Natural killer cell treated with Interleukin-12 subunit alpha and Interleukin-12 subunit beta and Interleukin-15 and Interleukin-18, amount 100 ng/mL, for 72 hours (primary cell): Measurements from ENCODE around the gene L1CAM. TPM values are rescaled to one million over a fixed set of nuclear protein-coding genes. Genes with fewer than 3 reads are reported as not detected.
A peak's percentile ranks its signal among the peaks of the same experiment; 100 is the strongest.

Source experiments
- ATAC-seq, 2 donors: fragments of 150-1000 bp; cut with Tn5 transposase in 1 of 2; sonication (Bioruptor Pico), chemical (Tn5 transposase) in 1 of 2; 2 replicates each; pipeline ENCODE4 v1.10.0; 2021
- DNase-seq: peaks from one replicate; pipeline ENCODE4 v3.0.0; 2022; ENCODE audit warnings: low spot score
- H3K27ac Mint-ChIP-seq, 2 donors: 1 replicate in 1 of 2; 2 replicates in 1 of 2; pipeline ENCODE4 v1.8.0; 2022; ENCODE audit warnings: mixed read lengths in 2 of 2, mild to moderate bottlenecking in 1 of 2, moderate library complexity in 1 of 2
- H3K27me3 Mint-ChIP-seq, 2 donors: 1 replicate in 1 of 2; 2 replicates in 1 of 2; pipeline ENCODE4 v1.8.0; 2022; ENCODE audit warnings: mixed read lengths in 2 of 2
- H3K36me3 Mint-ChIP-seq: one replicate; pipeline ENCODE4 v1.8.0; 2022; ENCODE audit warnings: mixed read lengths
- H3K4me1 Mint-ChIP-seq, 2 donors: 1 replicate in 1 of 2; 2 replicates in 1 of 2; pipeline ENCODE4 v1.8.0; 2022; ENCODE audit warnings: low read depth in 2 of 2, mixed read lengths in 2 of 2, mild to moderate bottlenecking in 1 of 2
- H3K4me3 Mint-ChIP-seq: one replicate; pipeline ENCODE4 v1.8.0; 2022; ENCODE audit warnings: mixed read lengths
- H3K9me3 Mint-ChIP-seq: 2 replicates; pipeline ENCODE4 v1.8.0; 2022; ENCODE audit warnings: mixed read lengths
- total RNA-seq, 2 donors: library from RNA; stranded (reverse); gene quantifications; one replicate each; pipeline ENCODE4 v1.2.3, GENCODE V29; 2022

L1CAM gene
- total RNA-seq, 2 donors from 2014 or later, result 0.74 to 1.2 TPM

DNA sequence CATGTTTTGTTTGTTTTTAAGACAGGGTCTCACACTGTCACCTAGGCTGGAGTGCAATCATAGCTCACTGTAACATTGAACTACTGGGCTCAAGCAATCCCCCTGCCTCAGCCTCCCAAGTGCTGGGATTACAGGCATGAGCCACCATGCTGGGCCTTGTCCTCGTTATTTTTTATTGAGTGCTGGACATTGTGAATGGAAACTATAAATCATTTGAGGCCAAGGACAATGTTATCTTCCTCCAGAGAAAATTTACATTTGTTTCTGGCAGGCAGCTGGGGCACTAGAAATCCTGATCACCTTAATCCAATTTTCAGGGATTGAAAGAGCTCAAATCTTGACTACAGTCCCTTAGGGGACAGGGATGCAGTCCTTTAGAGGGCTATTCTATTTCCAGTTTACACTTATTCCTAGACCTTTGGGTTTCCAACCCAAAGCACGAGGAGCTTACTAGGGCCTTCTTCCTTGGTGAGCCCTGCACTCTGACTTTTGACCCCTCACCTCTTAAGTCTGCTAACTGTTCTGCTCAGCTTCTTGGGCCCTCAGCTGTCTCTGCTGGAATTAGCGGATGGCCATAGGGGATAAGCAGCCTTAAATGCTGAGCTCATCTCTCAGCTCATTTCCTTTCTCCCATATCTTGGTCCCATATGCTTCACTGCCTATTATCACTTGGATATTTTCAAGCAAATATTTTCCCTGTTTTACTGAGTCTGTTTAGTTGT is 32.6 kb downstream of the L1CAM start:
- Mint-ChIP-seq H3K27me3 (peaks cover 0 to 15% of the 10 kb centered on the region in 2 donors), H3K4me3 (no peak overlapping the region), H3K4me1 (peaks cover 10 to 14% of the 10 kb centered on the region in 2 donors), H3K9me3 (no peaks in the 10 kb centered on the region), H3K27ac (no peak overlapping the region), H3K36me3 (no peaks in the 10 kb centered on the region)
- ATAC-seq (no peak), DNase-seq (no peak)

DNA sequence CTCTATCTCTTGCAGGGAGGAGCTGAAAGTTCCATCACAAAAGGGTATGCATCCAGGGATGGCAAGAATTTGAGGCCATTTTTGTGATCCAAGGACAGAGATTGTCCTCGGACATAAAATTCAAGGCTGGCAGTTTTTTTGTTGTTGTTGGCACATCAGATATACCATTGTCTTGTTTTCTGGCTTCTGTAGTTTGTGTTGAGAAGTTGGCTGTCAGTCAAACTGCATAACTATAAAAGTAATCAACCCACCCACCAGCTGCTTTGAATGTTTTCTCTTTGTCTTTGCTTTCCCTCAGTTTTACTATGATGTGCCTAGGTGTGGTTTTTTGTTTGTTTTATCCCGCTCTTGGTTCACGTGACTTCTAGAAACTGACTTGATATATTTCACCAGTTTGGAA is 34.0 kb downstream of the L1CAM start:
- no peak for ATAC-seq

DNA sequence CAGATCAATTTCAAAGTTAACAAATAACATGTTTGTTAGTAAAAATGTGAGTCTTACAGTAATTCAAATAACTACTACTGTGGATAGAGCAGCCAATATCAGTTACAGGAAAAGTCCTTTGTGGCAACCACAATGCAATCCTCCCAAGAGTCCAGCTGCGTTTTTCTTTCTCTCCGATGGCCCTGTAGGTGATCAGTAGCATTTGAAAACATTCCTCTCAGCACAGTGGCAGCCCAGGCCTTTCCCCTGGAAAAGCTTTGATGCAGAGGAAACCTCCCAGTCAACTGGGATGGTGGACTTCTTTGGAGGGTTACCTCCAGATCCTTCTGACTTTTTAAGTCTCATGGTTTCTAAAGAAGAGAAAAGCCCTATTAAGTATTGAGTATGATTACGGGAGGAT is 37.6 kb downstream of the L1CAM start:
- DNase-seq, result no peak
- Mint-ChIP-seq H3K27me3 (peaks cover 5 to 22% of the 10 kb centered on the region in 2 donors), H3K36me3 (no peaks in the 10 kb centered on the region), H3K9me3 (no peaks in the 10 kb centered on the region), H3K4me1 (no peaks in the 10 kb centered on the region), H3K4me3 (no peak overlapping the region), H3K27ac (no peak overlapping the region)
- no peak for ATAC-seq

More for the DNA sequence above, 34.0 kb downstream of the L1CAM start:
- H3K4me3 Mint-ChIP-seq, result no peak overlapping the region
- no peaks in the 10 kb centered on the region for H3K9me3 Mint-ChIP-seq
- H3K27me3 Mint-ChIP-seq, result peaks cover 0 to 15% of the 10 kb centered on the region in 2 donors
- H3K27ac Mint-ChIP-seq, result no peak overlapping the region
- peaks cover 2 to 7% of the 10 kb centered on the region in 2 donors for H3K4me1 Mint-ChIP-seq
- no peak for DNase-seq
- H3K36me3 Mint-ChIP-seq, result no peaks in the 10 kb centered on the region

DNA sequence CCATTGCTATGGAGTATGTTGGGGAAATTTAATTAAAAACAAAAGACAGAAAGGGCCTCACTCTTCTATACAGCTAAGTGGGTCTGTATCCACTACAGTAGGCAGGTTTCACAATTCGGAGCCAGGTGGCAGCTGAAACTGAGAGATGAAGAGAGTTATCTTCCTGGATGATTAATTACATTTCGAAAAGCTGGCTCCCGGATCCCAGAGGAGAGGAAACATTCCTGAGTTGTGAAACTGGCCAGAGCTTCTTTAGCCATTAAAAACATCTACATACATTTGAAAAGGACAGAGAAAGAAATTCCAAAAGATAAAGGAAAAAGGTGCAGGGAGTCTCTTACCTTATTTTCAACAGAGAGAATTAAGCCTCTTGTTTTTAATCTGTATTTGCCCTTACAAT is 40.1 kb downstream of the L1CAM start:
- Mint-ChIP-seq H3K4me1 (no peaks in the 10 kb centered on the region), H3K36me3 (no peaks in the 10 kb centered on the region), H3K27me3 (peaks cover 7 to 20% of the 10 kb centered on the region in 2 donors), H3K27ac (no peak overlapping the region), H3K4me3 (no peak overlapping the region), H3K9me3 (no peaks in the 10 kb centered on the region)
- DNase-seq, result no peak
- no peak for ATAC-seq

DNA sequence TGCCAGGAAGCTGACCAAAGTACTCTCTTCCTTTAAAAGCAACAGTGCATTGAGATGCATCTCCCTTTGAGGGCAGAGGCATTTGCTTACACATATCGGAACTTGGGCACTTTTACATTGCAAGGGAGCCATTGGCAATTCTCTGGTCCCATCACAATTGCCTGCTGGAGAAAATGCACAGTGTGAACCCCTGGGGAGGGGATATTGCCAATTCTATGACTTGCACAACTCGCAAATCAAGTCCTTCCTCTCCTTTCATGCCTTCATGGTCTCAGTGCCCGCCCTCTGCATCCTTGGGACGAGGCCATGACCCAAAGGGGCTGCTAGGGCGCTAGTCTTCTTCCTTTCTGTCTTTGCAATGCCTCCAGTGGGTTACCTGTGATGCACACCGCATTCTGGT is 40.8 kb downstream of the L1CAM start:
- peaks cover 7 to 16% of the 10 kb centered on the region in 2 donors for H3K27me3 Mint-ChIP-seq
- no peak for ATAC-seq

DNA sequence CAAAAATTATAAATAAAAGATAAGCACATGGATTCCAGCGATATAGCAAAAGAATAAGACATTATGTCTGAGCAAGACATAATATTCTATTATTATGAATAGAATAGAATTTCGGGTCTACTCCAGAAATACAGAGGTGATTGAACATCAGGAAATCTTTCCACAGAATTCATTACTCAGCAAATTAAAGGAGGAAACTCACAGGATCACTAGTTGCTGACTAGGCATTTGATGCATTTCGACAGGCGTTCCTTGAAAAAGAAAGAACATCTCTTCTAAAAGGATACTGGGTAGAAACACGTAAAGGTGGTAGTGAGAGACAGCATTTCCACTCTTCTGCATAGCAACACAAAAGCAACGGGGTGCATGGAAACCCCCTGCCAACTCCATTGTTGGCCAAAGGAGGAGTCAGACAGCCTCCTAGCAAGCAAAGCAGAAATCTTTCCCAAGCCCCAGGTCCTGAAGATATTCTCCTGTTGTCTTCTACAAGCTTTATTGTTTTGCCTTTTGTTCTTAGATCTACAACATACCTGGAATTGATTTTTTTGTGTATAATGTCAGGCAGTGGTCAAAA is 41.4 kb downstream of the L1CAM start:
- Mint-ChIP-seq H3K27ac (no peak overlapping the region), H3K4me3 (no peak overlapping the region), H3K27me3 (peaks cover 7 to 16% of the 10 kb centered on the region in 2 donors), H3K4me1 (no peaks in the 10 kb centered on the region), H3K9me3 (no peaks in the 10 kb centered on the region), H3K36me3 (no peaks in the 10 kb centered on the region)
- DNase-seq (no peak), ATAC-seq (no peak)

More for the DNA sequence above, 40.8 kb downstream of the L1CAM start:
- H3K27ac Mint-ChIP-seq, result no peak overlapping the region
- H3K4me1 Mint-ChIP-seq, result no peaks in the 10 kb centered on the region
- no peaks in the 10 kb centered on the region for H3K9me3 Mint-ChIP-seq
- no peaks in the 10 kb centered on the region for H3K36me3 Mint-ChIP-seq
- DNase-seq, result no peak
- H3K4me3 Mint-ChIP-seq, result no peak overlapping the region

DNA sequence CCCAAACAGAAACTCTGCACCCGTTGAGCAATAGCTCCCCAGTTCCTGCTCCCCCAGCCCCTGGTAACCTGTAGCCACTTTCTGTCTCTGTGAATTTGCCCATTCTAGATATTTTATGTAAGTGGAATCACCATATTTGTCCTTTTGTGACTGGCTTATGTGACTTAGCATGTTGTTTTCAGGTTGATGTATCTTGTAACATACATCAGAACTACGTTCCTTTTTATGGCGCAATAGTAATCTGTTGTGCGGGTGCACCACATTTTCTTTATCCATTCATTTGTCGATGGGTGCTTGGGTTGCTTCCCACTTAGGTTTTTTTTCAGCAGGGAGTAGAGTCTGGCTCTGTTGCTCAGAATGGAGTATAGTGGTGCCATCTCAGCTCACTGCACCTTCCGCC is 49.1 kb downstream of the L1CAM start:
- Mint-ChIP-seq H3K27ac (no peak overlapping the region), H3K27me3 (peaks cover 0 to 12% of the 10 kb centered on the region in 2 donors), H3K36me3 (no peaks in the 10 kb centered on the region), H3K4me3 (no peak overlapping the region), H3K9me3 (no peaks in the 10 kb centered on the region), H3K4me1 (peaks cover 0 to 3% of the 10 kb centered on the region in 2 donors)
- ATAC-seq (no peak), DNase-seq (no peak)

DNA sequence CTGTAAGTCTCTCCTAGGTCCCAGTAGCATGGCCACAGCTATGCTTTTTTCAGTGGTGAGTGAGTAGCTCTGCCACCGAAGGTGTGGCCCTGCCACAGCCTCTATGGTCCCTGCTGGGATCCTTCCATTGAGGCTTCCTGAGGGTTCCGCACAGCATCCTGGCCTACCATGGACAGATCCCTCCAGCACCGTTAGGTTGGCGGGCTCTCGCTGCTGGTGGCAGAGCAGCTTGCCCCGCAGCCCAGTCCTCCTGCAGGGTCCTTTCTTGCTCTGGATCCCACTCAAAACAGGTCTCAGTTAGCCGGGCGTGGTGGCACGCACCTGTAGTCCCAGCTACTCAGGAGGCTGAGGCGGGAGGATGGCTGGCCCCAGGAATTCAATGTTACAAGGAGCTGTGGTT is 53.2 kb downstream of the L1CAM start:
- no peak overlapping the region for H3K4me3 Mint-ChIP-seq
- no peak for DNase-seq
- H3K27ac Mint-ChIP-seq, result no peak overlapping the region
- H3K27me3 Mint-ChIP-seq, result peaks cover 0 to 8% of the 10 kb centered on the region in 2 donors
- no peaks in the 10 kb centered on the region for H3K36me3 Mint-ChIP-seq
- H3K4me1 Mint-ChIP-seq, result peaks cover under 1 to 7% of the 10 kb centered on the region in 2 donors
- peak in 1 of 2 donors; percentile 13 for ATAC-seq
- H3K9me3 Mint-ChIP-seq, result no peaks in the 10 kb centered on the region

DNA sequence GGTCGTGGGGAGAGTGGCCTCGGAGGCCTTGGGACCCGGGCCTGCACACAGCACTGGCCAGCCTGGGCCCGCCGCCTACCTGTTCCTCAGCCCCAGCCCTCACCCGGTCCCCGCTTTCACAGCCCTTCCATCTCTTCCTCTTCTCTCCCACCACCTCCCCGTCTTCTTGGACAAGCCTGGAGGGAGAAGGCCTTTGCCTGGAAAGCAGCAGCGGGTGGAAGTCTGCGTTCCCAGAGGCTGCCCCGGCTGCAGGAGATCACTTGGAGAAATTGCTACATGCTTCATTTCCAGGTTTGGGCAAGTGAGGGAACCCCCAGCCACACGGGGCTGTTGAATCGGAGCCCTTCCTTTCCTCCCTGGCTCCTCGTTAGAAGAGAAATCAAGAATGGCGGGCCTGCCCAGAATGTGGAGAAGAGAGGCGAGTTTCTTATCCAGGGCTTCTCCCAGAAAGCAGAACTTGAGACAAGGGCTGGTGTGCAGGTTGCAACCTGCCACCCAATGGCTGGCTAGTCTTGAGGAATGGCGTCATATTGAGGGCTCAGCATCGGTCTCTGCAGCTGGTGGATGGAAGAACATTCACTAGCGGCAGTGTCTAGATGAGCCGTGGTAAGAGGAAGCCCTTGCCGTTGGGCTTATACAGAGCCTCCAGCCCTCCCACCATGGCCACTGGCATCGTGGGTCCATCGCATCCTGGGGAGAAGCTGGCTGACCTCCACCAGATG is 54.4 kb downstream of the L1CAM start:
- peaks cover 0 to 12% of the 10 kb centered on the region in 2 donors for H3K27me3 Mint-ChIP-seq
- no peaks in the 10 kb centered on the region for H3K36me3 Mint-ChIP-seq
- H3K4me3 Mint-ChIP-seq, result no peak overlapping the region
- no peak overlapping the region for H3K27ac Mint-ChIP-seq
- no peak for ATAC-seq
- H3K9me3 Mint-ChIP-seq, result no peaks in the 10 kb centered on the region
- no peak for DNase-seq
- peaks cover 11 to 14% of the 10 kb centered on the region in 2 donors for H3K4me1 Mint-ChIP-seq

DNA sequence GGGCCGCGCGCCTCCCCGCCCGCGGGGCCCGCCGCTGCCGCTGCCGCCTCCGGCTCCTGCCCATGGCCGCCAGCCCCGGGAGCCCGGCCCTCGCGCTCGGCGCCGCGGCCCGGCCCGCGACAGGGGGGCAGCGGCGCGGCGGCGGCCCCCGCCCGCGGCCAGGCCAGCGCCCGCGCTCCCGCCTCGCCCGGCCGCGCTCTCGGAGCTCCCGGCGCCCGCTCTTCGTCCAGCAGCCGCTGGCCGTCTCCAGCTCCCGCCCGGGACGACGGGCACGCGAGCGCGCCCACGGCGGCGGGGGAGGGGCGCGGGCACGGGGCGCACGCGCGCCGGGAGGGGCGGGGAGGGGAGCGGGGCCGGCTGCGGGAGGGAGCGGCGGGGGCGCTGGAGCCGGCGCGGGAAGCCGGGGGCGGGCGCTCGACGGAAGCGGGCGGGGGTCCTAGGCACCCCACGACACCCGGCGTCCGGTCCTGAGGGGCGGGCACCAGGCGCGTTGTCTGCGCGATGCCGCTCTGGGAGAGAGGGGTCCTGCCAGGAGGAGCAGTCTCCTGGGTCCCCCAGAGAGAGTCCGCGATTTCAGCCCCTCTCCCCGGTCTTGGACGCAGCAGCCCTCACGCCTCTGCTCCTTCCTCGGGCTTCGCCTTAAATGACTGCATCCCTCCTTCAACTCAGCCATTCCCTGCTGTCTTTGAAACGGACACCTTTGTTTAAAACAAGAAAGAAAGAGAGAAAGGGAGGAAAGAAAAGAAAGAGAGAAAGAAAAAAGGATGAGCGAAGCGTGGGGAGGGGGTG is 55.1 kb downstream of the L1CAM start:
- H3K4me1 Mint-ChIP-seq, result peaks cover 11 to 14% of the 10 kb centered on the region in 2 donors
- H3K9me3 Mint-ChIP-seq, result no peaks in the 10 kb centered on the region
- no peak overlapping the region for H3K27ac Mint-ChIP-seq

DNA sequence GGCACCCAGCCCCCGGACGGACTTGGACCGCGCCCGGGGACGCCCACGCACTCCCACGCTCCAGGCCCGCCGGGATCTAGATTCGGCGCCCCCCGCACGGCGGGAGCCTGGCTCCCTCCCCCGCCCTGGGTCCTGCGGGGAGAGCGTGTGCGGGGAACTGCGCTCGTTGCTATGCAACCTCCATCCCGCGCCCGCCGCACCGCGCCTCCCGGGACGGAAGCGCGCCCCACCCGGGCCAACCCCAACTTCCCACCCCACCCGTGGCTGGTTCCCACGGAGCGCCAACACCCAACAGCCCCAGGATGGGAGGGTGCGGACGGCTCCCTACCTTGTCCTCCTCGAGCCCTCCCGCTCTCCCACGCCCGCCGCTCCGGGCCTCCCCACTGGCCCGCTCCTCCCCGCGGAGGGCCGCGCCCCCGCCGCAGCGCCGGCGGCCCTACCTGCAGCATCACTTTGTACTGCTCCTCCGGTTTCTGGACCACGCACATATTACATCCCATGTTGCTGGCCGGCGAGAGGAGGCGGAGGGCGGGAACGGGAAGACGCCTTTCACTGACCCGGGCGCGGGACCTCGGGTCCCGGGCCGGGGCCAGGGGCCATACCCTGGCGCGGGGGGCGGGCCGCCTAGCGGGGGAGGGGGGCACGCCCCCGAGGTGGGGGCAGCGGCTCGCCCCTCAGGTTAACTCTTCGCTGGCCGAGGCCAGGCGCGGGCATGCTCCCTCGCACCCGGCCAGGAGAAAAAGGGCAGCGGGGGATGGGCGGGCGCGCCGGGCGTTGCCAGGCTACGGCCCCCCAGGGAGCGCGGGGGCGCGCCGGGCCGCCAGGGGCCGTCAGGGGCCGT is 56.0 kb downstream of the L1CAM start, which contains the start of gene PDZD4:
Gene PDZD4, minus strand, starts transcription at position 746 of the 841 bp plus-strand sequence. Its CDS starts 246 bp downstream, at position 500.
- Mint-ChIP-seq H3K27me3 (peaks cover 0 to 12% of the 10 kb centered on the region in 2 donors), H3K9me3 (no peaks in the 10 kb centered on the region), H3K4me3 (peak within 1 kb of the TSS; percentile 69), H3K36me3 (no peaks in the 10 kb centered on the region), H3K4me1 (peaks cover 15 to 19% of the 10 kb centered on the region in 2 donors), H3K27ac (no peak within 1 kb of the TSS)
- peak; percentile 25 to 51 for ATAC-seq
- no peak for DNase-seq

More for the DNA sequence above, 55.1 kb downstream of the L1CAM start:
- H3K4me3 Mint-ChIP-seq, result no peak overlapping the region
- no peaks in the 10 kb centered on the region for H3K36me3 Mint-ChIP-seq
- DNase-seq (no peak), ATAC-seq (peak; percentile 43 to 51)
- H3K27me3 Mint-ChIP-seq, result peaks cover 0 to 12% of the 10 kb centered on the region in 2 donors

DNA sequence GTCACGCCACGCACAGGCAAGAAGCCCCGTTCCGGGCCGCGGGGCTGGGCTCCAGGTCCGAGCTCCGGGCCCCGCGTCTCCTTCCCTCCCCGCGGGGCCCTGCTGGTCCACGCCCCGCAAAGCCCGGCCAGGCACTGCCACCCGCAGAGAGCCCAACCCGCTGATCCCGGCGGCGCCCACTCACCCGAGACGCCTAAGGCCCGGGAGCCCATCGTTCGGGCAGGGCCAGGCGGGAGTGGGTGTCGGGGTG is 56.5 kb downstream of the L1CAM start:
- H3K27ac Mint-ChIP-seq, result no peak overlapping the region
- DNase-seq (no peak), ATAC-seq (no peak)
- peaks cover 0 to 9% of the 10 kb centered on the region in 2 donors for H3K27me3 Mint-ChIP-seq
- H3K9me3 Mint-ChIP-seq, result no peaks in the 10 kb centered on the region
- H3K4me3 Mint-ChIP-seq, result peak overlapping the region; percentile 69
- no peaks in the 10 kb centered on the region for H3K36me3 Mint-ChIP-seq
- H3K4me1 Mint-ChIP-seq, result peaks cover 15 to 19% of the 10 kb centered on the region in 2 donors
